Mesothelial cell of epicardium (in vitro differentiated cells): ENCODE data around the gene AMZ1. TPM values are rescaled to one million over a fixed set of nuclear protein-coding genes. Genes with fewer than 3 reads are reported as not detected.

Experiments
- DNase-seq, 2 experiments: peaks; one replicate each; pipeline ENCODE4 v3.0.0; 2021; ENCODE audit warnings: low spot score in 2 of 2; ENCODE audit not compliant: unreplicated experiment in 2 of 2
- H3K27ac Mint-ChIP-seq: 2 replicates; pipeline ENCODE4 v1.8.0; 2021; ENCODE audit warnings: mixed read lengths
- H3K27me3 Mint-ChIP-seq: 2 replicates; pipeline ENCODE4 v1.8.0; 2021; ENCODE audit warnings: low read depth, mixed read lengths
- H3K36me3 Mint-ChIP-seq: 2 replicates; pipeline ENCODE4 v1.8.0; 2021; ENCODE audit warnings: mixed read lengths
- H3K4me1 Mint-ChIP-seq: 2 replicates; pipeline ENCODE4 v1.8.0; 2021; ENCODE audit warnings: mixed read lengths
- H3K4me3 Mint-ChIP-seq: 2 replicates; pipeline ENCODE4 v1.8.0; 2021; ENCODE audit warnings: mild to moderate bottlenecking, moderate library complexity, mixed read lengths
- H3K9me3 Mint-ChIP-seq: 2 replicates; pipeline ENCODE4 v1.8.0; 2021; ENCODE audit warnings: mixed read lengths
- total RNA-seq: library from RNA; stranded (reverse); gene quantifications from 3 replicates; pipeline ENCODE4 v1.2.1, GENCODE V29; 2021
- TF ChIP-seq, protein P1 (sequence below): fragments of 200-600 bp; sonication (generic); IDR thresholded peaks from one replicate; pipeline ENCODE4 v1.5.0; 2021; ENCODE audit warnings: antibody characterized with exemption; ENCODE audit not compliant: unreplicated experiment

The AMZ1 gene, protein sequence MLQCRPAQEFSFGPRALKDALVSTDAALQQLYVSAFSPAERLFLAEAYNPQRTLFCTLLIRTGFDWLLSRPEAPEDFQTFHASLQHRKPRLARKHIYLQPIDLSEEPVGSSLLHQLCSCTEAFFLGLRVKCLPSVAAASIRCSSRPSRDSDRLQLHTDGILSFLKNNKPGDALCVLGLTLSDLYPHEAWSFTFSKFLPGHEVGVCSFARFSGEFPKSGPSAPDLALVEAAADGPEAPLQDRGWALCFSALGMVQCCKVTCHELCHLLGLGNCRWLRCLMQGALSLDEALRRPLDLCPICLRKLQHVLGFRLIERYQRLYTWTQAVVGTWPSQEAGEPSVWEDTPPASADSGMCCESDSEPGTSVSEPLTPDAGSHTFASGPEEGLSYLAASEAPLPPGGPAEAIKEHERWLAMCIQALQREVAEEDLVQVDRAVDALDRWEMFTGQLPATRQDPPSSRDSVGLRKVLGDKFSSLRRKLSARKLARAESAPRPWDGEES
- total RNA-seq, result 0.05 to 0.49 TPM (median 0.13 TPM) in 3 replicates

DNA sequence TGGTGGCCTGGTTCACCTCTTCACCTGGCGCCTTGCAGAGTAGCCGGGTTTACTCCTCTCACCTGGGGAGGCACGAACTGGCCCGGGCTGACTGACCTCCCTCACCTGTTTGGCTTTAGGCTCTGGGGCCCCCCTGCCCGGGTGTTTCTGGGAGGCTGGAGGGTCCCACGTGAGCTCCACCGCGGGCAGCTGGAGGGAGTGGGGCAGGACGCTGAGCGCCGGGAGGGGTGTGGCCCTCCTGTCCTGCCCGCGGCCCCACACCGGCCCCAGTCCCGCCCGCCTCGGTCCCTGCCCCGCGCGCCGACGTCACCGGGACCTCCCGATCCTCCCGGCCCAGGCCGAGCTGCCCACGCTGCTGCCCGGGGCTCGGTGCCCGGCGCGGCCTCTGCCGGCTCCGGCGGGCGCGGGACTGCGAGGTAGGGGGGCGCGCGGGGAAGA lies at the start of gene AMZ1:
TSS of gene AMZ1 (plus strand) at position 322 of the 438 bp plus-strand sequence. CDS start 12,250 bp downstream, outside the sequence.
- no peak within 1 kb of the TSS for H3K27ac Mint-ChIP-seq
- no peaks in the 10 kb centered on the region for H3K9me3 Mint-ChIP-seq
- no peaks in the 10 kb centered on the region for H3K36me3 Mint-ChIP-seq
- H3K27me3 Mint-ChIP-seq, result peaks cover 57% of the 10 kb centered on the region
- no peak for DNase-seq
- TF ChIP-seq, protein P1, sequence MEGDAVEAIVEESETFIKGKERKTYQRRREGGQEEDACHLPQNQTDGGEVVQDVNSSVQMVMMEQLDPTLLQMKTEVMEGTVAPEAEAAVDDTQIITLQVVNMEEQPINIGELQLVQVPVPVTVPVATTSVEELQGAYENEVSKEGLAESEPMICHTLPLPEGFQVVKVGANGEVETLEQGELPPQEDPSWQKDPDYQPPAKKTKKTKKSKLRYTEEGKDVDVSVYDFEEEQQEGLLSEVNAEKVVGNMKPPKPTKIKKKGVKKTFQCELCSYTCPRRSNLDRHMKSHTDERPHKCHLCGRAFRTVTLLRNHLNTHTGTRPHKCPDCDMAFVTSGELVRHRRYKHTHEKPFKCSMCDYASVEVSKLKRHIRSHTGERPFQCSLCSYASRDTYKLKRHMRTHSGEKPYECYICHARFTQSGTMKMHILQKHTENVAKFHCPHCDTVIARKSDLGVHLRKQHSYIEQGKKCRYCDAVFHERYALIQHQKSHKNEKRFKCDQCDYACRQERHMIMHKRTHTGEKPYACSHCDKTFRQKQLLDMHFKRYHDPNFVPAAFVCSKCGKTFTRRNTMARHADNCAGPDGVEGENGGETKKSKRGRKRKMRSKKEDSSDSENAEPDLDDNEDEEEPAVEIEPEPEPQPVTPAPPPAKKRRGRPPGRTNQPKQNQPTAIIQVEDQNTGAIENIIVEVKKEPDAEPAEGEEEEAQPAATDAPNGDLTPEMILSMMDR, result no peak
- peak within 1 kb of the TSS; percentile 39 for H3K4me3 Mint-ChIP-seq
- peaks cover 7% of the 10 kb centered on the region for H3K4me1 Mint-ChIP-seq

DNA sequence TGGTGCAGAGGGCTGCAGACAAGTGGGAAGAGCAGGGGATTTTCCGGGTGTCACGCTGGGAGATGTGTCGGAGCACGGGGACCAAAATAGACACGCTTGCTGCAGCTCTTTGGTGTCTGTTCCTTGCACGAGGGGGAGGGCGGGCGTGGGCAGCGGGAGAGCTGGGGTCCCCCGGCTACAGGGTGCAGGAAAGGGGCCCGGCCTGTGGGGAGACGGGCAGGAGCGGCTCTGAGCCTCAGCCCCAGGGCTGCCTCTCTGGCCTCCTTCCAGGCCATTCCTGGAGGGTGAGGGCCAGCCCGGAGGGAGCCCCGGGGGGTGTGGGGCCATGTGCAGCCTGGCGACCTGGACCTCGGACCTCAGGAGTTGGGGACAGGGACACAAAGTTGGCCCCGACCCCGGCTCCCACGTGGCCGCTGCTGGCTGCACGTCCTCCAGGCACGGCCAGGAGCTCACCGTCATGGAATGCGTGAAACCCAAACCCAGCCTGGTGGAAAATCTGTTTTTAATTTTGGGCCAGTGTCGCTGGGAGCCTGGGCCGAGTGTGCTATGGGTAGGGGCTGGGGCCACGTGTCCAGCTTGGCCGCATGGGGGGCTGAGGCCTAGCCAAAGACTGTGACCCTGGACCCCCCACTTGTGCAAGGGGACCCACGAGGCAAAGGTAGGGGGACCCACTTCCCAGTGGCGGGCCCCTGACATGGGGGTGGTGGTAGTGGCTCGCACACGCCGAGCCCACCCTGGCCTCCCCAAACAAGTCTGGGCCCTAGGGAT lies 49.6 kb upstream of the AMZ1 start:
- Mint-ChIP-seq H3K27me3 (no peaks in the 10 kb centered on the region), H3K27ac (peak overlapping the region; percentile 79), H3K36me3 (no peaks in the 10 kb centered on the region), H3K4me1 (peaks cover 51% of the 10 kb centered on the region), H3K9me3 (no peaks in the 10 kb centered on the region), H3K4me3 (peak overlapping the region; percentile 20)
- TF ChIP-seq, protein P1, result no peak
- DNase-seq, result no peak

DNA sequence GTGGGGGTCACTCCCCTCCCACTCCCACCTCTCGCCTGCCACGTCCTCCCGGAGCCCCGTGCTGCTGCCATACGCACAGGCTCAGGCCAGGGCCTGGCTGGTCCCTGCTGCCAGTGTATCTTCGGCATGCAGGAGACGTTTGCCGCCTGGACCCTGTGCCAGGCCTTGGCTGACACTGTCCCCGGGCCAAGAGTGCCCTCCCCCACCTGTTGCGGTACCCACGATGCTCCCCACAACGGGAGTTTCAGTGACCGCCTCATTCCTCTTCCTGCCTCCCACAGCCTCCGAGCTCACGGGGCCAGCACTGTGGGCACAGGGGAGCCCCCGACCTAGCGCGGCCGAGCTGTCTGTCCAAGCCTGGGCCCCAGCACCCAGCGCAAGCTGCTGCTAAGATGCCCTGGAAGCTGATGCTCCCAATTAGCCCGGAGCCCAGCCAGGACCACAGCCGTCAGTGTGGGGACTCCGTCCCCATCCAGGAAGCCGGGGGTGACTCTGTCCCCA lies 48.8 kb upstream of the AMZ1 start:
- TF ChIP-seq, protein P1, result no peak
- Mint-ChIP-seq H3K4me1 (peaks cover 46% of the 10 kb centered on the region), H3K27me3 (no peaks in the 10 kb centered on the region), H3K4me3 (no peak overlapping the region), H3K9me3 (no peaks in the 10 kb centered on the region), H3K27ac (peak overlapping the region; percentile 79), H3K36me3 (no peaks in the 10 kb centered on the region)
- DNase-seq, result no peak

DNA sequence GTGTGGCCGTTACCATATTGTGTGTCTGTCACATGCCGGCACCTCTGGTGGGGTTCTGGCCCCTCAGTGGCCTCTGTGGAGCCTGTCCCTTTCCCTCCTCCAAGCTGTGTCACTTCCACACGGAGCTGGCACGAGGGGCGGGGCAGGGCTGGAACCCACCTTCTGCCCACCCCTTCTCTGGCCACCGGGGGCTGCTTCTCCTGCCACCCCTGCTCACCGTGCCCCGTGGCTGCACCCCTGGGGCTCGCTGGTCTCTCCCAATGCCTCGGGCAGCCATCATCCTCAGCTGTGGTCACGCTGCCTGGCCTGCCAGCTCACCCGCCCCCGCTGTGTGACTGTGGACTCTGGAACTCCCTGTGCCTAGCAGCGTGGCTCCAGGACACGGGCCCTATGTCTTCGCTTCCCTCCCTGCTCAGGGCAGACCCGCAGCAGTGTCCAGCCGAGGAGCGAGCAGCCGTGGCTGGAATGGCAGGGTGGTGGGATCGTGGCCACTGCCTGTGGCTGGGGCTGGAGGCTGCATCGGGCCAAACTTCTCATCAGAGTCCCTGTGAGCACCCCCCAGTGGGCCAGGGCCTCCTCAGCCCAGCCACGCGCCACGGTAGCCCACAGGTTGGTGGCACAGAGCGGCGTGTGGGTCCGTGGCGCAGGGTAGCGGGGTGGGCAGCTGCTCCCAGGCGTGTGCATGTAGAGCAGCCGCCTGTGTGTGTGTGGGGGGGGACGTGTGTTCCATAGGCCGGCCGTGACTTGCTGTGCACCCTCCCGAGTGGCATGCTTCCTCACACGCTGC lies 48.1 kb upstream of the AMZ1 start:
- H3K36me3 Mint-ChIP-seq, result no peaks in the 10 kb centered on the region
- TF ChIP-seq, protein P1, result no peak
- H3K27me3 Mint-ChIP-seq, result no peaks in the 10 kb centered on the region
- H3K4me1 Mint-ChIP-seq, result peaks cover 48% of the 10 kb centered on the region
- DNase-seq, result no peak
- no peak overlapping the region for H3K4me3 Mint-ChIP-seq
- no peak overlapping the region for H3K27ac Mint-ChIP-seq
- H3K9me3 Mint-ChIP-seq, result no peaks in the 10 kb centered on the region

DNA sequence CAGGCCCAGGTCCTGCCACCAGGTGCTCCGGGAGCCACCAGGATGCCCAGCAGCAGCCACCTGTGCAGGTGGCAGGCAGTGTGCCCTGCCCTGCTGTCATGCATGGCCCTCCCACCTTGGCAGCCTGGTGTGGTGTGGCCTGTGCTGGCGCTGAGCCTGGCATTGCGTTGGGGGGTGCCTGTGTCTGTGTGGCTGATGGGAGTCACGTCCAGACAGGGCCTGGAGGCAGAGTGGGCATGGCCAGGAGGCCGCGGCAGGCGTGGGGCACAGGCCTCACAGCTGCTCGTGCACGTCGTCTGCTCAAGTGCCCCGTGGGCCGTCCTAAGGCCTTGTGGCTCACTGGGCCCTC lies 47.5 kb upstream of the AMZ1 start:
- no peaks in the 10 kb centered on the region for H3K27me3 Mint-ChIP-seq
- H3K4me1 Mint-ChIP-seq, result peaks cover 48% of the 10 kb centered on the region
- H3K27ac Mint-ChIP-seq, result no peak overlapping the region
- H3K9me3 Mint-ChIP-seq, result no peaks in the 10 kb centered on the region
- H3K36me3 Mint-ChIP-seq, result no peaks in the 10 kb centered on the region
- no peak overlapping the region for H3K4me3 Mint-ChIP-seq
- TF ChIP-seq, protein P1, result no peak
- DNase-seq, result no peak
